HG03103 (cell line): ENCODE data around the gene R3HDM2.
A peak's percentile ranks its signal among the peaks of the same experiment; 100 is the strongest.

Experiments
- ATAC-seq: cut with Tn5 transposase; IDR thresholded peaks from one replicate; pipeline ENCODE4 v1.9.1; 2021; ENCODE audit warnings: low read depth; ENCODE audit not compliant: unreplicated experiment

Gene R3HDM2

DNA sequence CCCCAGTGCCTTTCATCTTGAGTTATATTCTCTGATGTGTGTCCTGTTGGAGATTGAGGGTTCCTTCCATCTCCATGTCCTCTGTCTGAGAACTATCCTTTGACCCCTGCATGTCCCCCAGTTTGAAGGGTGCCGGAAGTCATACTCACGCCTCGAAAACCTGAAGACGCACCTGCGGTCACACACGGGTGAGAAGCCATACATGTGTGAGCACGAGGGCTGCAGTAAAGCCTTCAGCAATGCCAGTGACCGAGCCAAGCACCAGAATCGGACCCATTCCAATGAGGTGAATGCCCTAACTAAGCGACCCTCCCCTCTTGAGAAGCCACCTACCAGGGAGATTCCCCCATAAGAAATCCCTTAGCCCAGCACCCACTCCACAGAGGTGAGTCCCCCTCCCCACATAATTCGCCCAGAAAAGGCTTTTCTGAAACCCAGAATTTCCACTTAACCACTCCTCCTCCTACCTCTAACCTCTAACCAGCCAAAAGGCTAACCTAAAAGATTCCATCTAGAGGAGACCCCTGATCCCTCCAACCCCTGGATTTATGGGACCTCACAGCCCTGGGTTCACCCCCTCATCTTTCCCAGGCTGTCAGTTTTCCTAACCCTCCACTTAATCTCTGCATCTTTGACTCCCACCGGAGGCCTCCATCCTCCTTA is 36.5 kb upstream of the R3HDM2 start:
- no peak for ATAC-seq

DNA sequence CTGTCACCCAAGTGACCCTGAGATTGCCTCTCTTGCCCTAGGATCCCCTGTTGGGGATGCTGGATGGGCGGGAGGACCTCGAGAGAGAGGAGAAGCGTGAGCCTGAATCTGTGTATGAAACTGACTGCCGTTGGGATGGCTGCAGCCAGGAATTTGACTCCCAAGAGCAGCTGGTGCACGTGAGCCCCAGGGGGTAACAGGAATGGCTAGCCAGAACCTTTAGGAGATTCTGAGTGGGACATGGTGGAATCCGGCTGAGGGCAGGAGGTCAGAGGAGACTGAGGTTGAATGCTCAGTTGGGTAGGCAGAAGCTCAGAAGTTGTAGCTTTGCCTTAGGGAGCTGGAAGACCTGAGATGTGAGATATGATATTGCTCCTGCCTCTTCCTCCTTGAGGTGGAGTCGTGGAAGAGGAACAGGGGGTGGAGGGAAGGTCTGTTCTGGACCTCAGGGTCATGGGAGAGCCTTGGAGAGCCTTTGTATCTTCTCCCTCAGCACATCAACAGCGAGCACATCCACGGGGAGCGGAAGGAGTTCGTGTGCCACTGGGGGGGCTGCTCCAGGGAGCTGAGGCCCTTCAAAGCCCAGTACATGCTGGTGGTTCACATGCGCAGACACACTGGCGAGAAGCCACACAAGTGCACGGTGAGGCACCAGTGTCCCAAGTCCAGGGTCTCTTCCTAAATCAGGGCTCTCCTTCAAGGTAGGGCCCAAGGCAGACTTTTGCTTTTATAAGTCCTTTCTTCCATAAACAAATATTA is 35.1 kb upstream of the R3HDM2 start:
- ATAC-seq = no peak

GRCh38 chr12:57465030-57465746 is 34.3 kb upstream of the R3HDM2 start:
- no peak for ATAC-seq

- no peak for ATAC-seq
Measured at GRCh38 chr12:57464569-57464968, 33.7 kb upstream of the R3HDM2 start.

DNA sequence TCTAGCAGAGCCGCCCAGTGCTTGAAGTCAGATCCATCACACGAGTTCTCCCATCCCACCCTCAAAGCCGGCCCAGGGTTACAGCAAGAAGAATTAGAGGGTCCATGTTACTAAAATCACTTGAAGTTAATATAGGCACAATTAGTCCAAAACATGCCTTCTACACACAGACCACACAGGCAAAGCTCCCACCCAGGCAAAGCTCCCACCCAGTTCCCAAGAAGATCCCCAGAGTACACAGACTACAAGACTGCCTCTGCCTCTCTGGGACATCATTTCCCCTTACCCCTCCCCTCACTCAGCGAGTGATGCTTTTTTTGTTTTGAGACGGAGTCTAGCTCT is 32.0 kb upstream of the R3HDM2 start:
- no peak for ATAC-seq

GRCh38 chr12:57462251-57462911 is 31.5 kb upstream of the R3HDM2 start:
- peak; percentile 69 for ATAC-seq

DNA sequence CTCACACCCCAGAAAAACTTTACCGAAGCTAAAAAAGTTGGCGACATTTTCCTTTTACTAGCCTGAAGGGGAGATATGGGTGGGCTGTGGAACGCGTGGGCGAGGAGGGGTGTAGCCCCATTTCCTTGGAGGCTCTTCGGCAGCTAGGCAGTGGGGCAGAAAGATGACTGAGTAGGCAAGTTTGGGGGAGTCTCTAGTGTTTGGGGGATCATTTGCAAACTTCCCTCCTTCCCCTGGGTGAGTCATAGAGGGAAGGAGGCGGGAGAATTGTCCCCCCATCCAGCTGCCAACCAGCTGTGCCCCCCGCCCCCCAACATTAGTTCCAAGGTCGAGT is 31.0 kb upstream of the R3HDM2 start:
- no peak for ATAC-seq

GRCh38 chr12:57461276-57461916 is 30.6 kb upstream of the R3HDM2 start:
- no peak for ATAC-seq

GRCh38 chr12:57460841-57461275 is 30.0 kb upstream of the R3HDM2 start:
- ATAC-seq = no peak

DNA sequence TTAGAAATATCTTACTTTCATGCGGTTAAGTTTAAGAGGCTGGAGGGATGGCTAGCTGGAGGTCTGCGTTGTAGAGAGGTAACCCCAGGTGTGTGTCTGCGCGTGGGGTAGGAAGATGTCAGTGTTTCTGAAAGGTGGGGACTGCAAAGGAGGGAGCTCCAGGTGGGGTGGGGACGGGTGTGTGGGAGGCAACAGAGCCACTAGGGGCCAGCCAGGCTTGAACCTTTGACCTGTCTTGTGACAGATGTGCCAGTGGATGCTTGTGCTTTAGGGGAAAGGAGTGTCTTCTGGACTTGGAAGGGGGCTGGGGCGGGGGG is 29.6 kb upstream of the R3HDM2 start:
- no peak for ATAC-seq

DNA sequence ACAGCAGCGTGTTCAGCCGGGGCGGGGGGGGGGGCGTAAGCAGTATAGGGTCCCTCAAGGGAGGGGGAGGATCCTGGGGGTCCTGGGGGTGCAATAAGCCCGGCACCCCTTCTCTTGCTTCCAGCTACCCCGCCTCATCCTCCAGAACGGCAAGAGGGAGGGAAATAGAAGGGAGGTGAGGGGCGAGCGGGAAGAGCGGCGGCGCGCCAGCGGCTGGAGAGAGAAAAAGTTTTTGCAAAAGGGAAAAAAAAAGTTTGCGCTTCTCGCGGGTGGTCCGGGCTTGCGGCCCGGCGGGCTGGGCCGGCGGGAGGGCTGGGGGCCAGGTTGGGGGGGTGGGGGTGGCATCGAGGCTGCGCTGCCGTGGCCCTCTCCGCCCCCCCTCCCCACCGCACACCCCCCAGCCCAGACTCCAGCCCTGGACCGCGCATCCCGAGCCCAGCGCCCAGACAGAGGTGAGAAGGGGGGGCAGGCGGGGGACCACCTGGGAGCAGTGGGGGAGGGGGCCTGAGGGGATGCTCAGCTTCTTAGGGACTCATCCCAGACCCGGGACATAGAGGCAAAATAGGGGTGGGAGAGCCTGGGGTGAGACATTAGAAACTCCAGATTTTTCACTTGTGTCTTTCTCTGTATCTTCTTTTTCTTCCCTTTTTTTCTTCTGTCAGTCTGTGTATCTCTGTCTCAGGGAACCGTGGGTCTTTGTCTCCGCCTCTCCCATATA is 29.1 kb upstream of the R3HDM2 start, which contains the start of gene GLI1:
GLI1 (plus strand) TSS at position 36 of the 718 bp plus-strand sequence. CDS start 3,907 bp downstream, outside the sequence.
- ATAC-seq = no peak

DNA sequence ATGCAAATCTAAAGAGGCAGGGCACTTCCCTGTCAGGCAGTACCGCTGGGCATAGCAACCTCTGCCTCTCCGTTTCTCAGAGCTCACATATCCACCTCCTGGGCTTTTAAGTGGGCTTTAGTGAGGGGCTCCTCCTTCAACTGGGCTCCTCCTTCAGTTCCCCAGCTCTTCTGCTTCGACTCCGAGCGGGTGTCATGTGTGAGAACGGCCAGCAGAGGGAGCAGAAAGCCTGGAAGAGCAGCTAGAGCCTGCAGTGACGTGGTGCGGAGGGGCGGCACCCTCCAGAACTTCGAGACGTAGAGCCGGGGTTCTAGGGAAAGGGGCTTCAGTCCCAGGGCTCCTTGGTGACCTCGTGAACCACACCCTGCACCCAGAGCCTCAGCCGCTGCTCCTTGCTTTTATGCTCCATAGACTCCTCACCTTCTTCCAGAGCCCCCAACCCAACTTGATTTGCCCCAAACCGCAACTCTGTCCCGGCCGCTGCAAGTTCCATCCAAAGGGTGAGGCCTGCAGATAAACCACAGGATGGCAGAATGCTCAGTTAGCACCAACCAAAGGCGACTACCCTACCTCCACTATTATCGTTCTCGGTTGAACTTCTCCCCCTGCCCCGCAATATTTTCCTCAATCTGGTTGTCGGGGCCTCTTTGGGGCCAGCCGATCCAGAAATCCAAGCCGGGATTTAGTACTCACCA is 28.4 kb upstream of the R3HDM2 start:
- ATAC-seq = peak; percentile 44

GRCh38 chr12:57458665-57459054 is 27.8 kb upstream of the R3HDM2 start:
- ATAC-seq = no peak

DNA sequence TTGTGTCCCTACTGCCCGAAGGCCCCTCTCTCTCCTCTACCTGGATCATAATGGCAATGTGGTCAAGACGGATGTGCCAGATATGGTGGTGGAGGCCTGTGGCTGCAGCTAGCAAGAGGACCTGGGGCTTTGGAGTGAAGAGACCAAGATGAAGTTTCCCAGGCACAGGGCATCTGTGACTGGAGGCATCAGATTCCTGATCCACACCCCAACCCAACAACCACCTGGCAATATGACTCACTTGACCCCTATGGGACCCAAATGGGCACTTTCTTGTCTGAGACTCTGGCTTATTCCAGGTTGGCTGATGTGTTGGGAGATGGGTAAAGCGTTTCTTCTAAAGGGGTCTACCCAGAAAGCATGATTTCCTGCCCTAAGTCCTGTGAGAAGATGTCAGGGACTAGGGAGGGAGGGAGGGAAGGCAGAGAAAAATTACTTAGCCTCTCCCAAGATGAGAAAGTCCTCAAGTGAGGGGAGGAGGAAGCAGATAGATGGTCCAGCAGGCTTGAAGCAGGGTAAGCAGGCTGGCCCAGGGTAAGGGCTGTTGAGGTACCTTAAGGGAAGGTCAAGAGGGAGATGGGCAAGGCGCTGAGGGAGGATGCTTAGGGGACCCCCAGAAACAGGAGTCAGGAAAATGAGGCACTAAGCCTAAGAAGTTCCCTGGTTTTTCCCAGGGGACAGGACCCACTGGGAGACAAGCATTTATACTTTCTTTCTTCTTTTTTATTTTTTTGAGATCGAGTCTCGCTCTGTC is 26.1 kb upstream of the R3HDM2 start:
- no peak for ATAC-seq

DNA sequence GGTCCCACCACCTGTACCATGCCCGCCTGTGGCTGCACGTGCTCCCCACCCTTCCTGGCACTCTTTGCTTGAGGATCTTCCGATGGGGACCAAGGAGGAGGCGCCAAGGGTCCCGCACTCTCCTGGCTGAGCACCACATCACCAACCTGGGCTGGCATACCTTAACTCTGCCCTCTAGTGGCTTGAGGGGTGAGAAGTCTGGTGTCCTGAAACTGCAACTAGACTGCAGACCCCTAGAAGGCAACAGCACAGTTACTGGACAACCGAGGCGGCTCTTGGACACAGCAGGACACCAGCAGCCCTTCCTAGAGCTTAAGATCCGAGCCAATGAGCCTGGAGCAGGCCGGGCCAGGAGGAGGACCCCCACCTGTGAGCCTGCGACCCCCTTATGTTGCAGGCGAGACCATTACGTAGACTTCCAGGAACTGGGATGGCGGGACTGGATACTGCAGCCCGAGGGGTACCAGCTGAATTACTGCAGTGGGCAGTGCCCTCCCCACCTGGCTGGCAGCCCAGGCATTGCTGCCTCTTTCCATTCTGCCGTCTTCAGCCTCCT is 25.4 kb upstream of the R3HDM2 start:
- ATAC-seq = no peak

DNA sequence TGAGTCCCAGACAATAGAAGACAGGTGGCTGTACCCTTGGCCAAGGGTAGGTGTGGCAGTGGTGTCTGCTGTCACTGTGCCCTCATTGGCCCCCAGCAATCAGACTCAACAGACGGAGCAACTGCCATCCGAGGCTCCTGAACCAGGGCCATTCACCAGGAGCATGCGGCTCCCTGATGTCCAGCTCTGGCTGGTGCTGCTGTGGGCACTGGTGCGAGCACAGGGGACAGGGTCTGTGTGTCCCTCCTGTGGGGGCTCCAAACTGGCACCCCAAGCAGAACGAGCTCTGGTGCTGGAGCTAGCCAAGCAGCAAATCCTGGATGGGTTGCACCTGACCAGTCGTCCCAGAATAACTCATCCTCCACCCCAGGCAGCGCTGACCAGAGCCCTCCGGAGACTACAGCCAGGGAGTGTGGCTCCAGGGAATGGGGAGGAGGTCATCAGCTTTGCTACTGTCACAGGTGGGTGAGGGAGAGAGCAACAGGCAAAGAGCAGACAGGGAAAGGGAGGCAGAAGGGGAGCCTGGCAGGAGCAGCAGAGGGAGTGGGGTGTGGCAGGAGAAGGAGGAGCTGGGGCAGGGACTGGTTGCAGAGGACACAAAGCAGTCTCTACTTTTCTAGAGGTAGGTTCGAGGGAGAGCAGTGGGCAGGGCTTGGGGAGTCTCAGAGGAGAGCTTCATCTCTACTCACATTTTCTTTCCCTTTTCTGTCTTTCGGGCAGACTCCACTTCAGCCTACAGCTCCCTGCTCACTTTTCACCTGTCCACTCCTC is 24.7 kb upstream of the R3HDM2 start:
- no peak for ATAC-seq

DNA sequence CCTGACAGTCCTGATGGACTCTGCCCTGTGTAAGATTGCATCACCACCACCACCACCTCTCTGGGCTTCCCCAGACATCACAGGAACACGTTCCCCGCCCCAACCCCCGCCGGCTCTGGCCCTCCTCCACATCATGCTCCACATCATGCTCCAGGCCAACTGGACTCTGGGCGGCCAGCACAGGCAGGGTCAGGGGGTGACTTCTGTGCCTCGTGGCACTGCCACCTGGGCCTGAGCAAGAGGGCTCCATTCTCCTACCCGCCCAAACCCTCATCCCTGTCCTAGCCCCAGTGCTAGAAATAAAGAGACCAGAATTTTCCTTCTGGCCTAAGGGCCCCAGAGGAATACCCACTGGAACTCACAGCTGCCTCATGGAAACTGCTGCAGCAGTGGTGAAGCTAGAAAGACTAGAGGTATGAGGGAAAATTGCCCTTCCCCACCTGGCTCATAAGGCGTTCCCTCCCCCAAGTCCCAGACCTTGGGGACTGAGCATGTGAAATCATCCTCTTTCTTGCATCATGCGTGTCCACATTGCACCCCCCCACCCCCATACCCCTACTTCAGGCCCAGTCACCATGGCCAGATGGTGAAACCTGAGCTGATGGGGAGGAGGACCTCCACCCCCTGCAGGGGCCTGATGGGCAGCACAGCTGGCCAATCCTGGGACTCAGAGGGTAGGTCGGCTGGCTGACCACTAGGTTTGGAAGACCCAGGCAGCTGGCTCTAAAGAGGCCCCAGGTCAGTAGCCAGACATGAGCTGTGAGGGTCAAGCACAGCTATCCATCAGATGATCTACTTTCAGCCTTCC is 23.9 kb upstream of the R3HDM2 start, which contains the start of gene INHBE:
INHBE (plus strand) TSS at position 742 of the 808 bp plus-strand sequence. CDS start 230 bp downstream, outside the sequence.
- no peak for ATAC-seq
